ENCODE data around the gene TGFBR1.

TGFBR1 gene

GRCh38 chr9:99113414-99114048 is 8.6 kb downstream of the TGFBR1 start:
- H3K4me3 ChIP-seq (ENCODE audit: low read depth, low read length) = no peak overlapping the region
- no peak for DNase-seq (ENCODE audit: low read depth)
- TF ChIP-seq CTCF (IDR thresholded peaks at IDR 0.05; ENCODE audit: insufficient read depth, low read depth, low read length, missing control alignments) = no peak

GRCh38 chr9:99114049-99114440 is 9.1 kb downstream of the TGFBR1 start:
- no peak for DNase-seq (ENCODE audit: low read depth)
- no peak for TF ChIP-seq CTCF (IDR thresholded peaks at IDR 0.05; ENCODE audit: insufficient read depth, low read depth, low read length, missing control alignments)
- H3K4me3 ChIP-seq (ENCODE audit: low read depth, low read length) = no peak overlapping the region

- no peak for DNase-seq (ENCODE audit: low read depth)
- no peak for TF ChIP-seq CTCF (IDR thresholded peaks at IDR 0.05; ENCODE audit: insufficient read depth, low read depth, low read length, missing control alignments)
- no peak overlapping the region for H3K4me3 ChIP-seq (ENCODE audit: low read depth, low read length)
Observed at GRCh38 chr9:99114846-99115500, 10.1 kb downstream of the TGFBR1 start.

GRCh38 chr9:99116003-99116411 is 11.1 kb downstream of the TGFBR1 start:
- no peak overlapping the region for H3K4me3 ChIP-seq (ENCODE audit: low read depth, low read length)
- no peak for TF ChIP-seq CTCF (IDR thresholded peaks at IDR 0.05; ENCODE audit: insufficient read depth, low read depth, low read length, missing control alignments)
- no peak for DNase-seq (ENCODE audit: low read depth)

- peak overlapping the region; percentile 27; the same call in 1 of the 2 replicates for H3K4me3 ChIP-seq (ENCODE audit: low read depth, low read length)
- peak; percentile 80 for DNase-seq (ENCODE audit: low read depth)
- TF ChIP-seq CTCF (IDR thresholded peaks at IDR 0.05; ENCODE audit: insufficient read depth, low read depth, low read length, missing control alignments) = no peak
Observed at GRCh38 chr9:99118782-99119466, 14.0 kb downstream of the TGFBR1 start.

- TF ChIP-seq CTCF (IDR thresholded peaks at IDR 0.05; ENCODE audit: insufficient read depth, low read depth, low read length, missing control alignments) = no peak
- no peak overlapping the region for H3K4me3 ChIP-seq (ENCODE audit: low read depth, low read length)
- no peak for DNase-seq (ENCODE audit: low read depth)
Observed at GRCh38 chr9:99119976-99120655, 15.2 kb downstream of the TGFBR1 start.
